Stromal cell of bone marrow (primary cell): ENCODE data around the gene LMTK2.
"Not testable (repeated sequence)": the region's sequence is repeated elsewhere in the genome, so short reads cannot be mapped to it uniquely, and the experiment has no call there.

ENCODE experiments used
- DNase-seq: peaks from one replicate; pipeline ENCODE4 v3.0.0-alpha.2; 2012; ENCODE audit warnings: low read depth

The LMTK2 gene

GRCh38 chr7:98105942-98106544 lies 619 bp upstream of the LMTK2 start:
- DNase-seq: no peak

- DNase-seq: no peak
Measured at GRCh38 chr7:98107313-98107721, 655 bp downstream of the LMTK2 start.

GRCh38 chr7:98110249-98111022 lies 3.8 kb downstream of the LMTK2 start:
- DNase-seq: no peak

- DNase-seq: no peak
Measured at GRCh38 chr7:98112077-98112476, 5.4 kb downstream of the LMTK2 start.

GRCh38 chr7:98115746-98116525 lies 9.3 kb downstream of the LMTK2 start:
- DNase-seq: no peak

- no peak for DNase-seq
Measured at GRCh38 chr7:98116656-98117461, 10.2 kb downstream of the LMTK2 start.

- DNase-seq: peak; percentile 27
Measured at GRCh38 chr7:98119256-98119918, 12.7 kb downstream of the LMTK2 start.

GRCh38 chr7:98120559-98120958 lies 13.9 kb downstream of the LMTK2 start:
- DNase-seq: no peak

GRCh38 chr7:98121388-98121787 lies 14.7 kb downstream of the LMTK2 start:
- not testable (repeated sequence) for DNase-seq

GRCh38 chr7:98123365-98123696 lies 16.7 kb downstream of the LMTK2 start:
- DNase-seq: no peak

- no peak for DNase-seq
Measured at GRCh38 chr7:98125759-98126158, 19.1 kb downstream of the LMTK2 start.

GRCh38 chr7:98126311-98127142 lies 19.9 kb downstream of the LMTK2 start:
- DNase-seq: no peak

- no peak for DNase-seq
Measured at GRCh38 chr7:98128346-98128745, 21.7 kb downstream of the LMTK2 start.

GRCh38 chr7:98130959-98131358 lies 24.3 kb downstream of the LMTK2 start:
- no peak for DNase-seq

GRCh38 chr7:98133181-98133580 lies 26.5 kb downstream of the LMTK2 start:
- no peak for DNase-seq

GRCh38 chr7:98133621-98134303 lies 27.1 kb downstream of the LMTK2 start:
- DNase-seq: no peak

GRCh38 chr7:98134420-98135228 lies 28.0 kb downstream of the LMTK2 start:
- no peak for DNase-seq

GRCh38 chr7:98135984-98136383 lies 29.3 kb downstream of the LMTK2 start:
- DNase-seq: no peak

GRCh38 chr7:98136423-98136822 lies 29.8 kb downstream of the LMTK2 start:
- no peak for DNase-seq
